Left ventricle myocardium superior (tissue), 1 donor: ENCODE results near the gene NKAIN1. TPM values are rescaled to one million over a fixed set of nuclear protein-coding genes. Genes with fewer than 3 reads are reported as not detected.

Source experiments
- ATAC-seq: fragments of 200-7000 bp; cut with Tn5 transposase; one replicate; pipeline ENCODE4 v1.9.1; 2020; ENCODE audit warnings: mild to moderate bottlenecking, moderate library complexity
- DNase-seq: peaks from one replicate; pipeline ENCODE4 v3.0.0-alpha.2; 2020
- intact Hi-C: fragments of 100-400 bp; cut with micrococcal nuclease; formaldehyde crosslinking; loops from one replicate; pipeline ENCODE4 v1.11.0; 2022
- total RNA-seq: library from RNA; stranded (reverse); fragmentation: NEBNext Ultra II Directional; extraction: Animal tissue kit (Norgen Biotek cat#: 25700); gene quantifications from one replicate; pipeline ENCODE4 v1.2.1, GENCODE V29; 2021
- donor health status: DM: no; HTN: yes; CAD: no; lungs with severe emphysema.

The NKAIN1 gene
- total RNA-seq, 1 donor from 2014 or later: not detected

- DNase-seq: no peak
- ATAC-seq: no peak
- intact Hi-C loops: no loop called here
Measured at GRCh38 chr1:31133368-31133767, 106.3 kb downstream of the NKAIN1 start.

Other genes starting within 250 kb of the NKAIN1 start
- gene PUM1, start 174.2 kb downstream of the NKAIN1 start, total RNA-seq: 75.0 TPM
- 19.2 TPM for gene SNRNP40, start 56.9 kb upstream of the NKAIN1 start, total RNA-seq
- 11.1 TPM for gene ZCCHC17, start 57.1 kb upstream of the NKAIN1 start, total RNA-seq
- gene FABP3, start 133.2 kb upstream of the NKAIN1 start, total RNA-seq: 4,698 TPM
- gene SERINC2, start 173.3 kb upstream of the NKAIN1 start, total RNA-seq: 1.3 TPM